Stimulated activated CD8-positive, alpha-beta memory T cell treated with anti-CD3 and anti-CD28 coated beads, Interleukin-7, amount 100 ng/mL, for 48 hours (primary cell): ENCODE measurements around the gene HLA-DOA.
A peak's percentile ranks its signal among the peaks of the same experiment; 100 is the strongest.

Experiments used
- DNase-seq, 2 donors: peaks; one replicate each; pipeline ENCODE4 v3.0.0-alpha.2; 2020; ENCODE audit warnings: low read depth in 1 of 2; ENCODE audit errors: extremely low read depth in 1 of 2

Gene HLA-DOA

DNA sequence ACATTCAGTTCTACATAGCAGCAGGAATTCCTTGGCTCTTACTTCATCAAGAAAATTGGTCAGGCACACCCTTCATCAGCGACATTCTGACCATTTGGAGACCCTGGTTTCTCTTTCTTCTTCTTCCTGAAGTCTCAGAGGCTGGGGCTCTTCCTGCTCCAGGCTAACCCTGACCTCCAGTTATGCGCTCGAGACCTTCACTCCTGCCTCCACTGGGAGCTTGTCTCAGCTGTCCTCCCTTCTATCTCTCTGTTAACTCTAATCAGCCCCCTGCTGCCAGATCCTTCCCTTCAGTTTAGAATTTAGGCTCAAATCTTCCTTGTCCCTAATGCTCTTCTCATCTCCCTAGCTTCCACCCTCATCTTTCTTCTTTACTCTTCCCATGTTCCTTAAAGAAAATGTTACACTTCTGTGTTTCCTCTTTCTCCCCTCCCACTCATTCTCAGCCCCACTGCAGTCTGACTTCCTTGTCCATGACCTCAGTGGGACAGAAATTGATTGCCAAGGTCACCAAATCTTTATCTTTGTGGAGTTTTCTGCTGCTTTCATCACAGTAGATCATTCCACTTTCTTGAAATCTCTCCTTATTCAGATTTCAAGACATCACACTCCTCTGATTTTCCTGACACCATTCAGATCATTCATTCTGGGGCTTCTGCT, 8.4 kb upstream of the HLA-DOA start:
- DNase-seq: no peak

DNA sequence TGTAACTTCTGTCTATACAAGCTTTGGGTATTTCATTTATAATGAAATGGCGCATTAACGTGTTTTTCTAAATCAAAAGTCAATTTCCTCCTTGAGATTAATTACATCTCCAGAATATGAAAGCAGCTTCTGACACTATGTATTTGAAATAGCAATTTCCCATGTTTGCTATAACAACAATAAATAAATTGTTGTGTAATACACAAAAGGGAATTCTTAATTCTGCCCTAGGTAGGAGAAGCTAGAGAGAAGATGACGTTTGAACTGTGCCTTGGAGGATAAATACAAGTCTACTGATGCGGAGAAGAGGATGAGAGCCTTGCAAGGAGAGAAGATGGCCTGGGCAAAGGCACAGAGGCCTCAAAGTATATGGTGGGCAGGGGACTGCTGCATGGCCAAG, 7.6 kb upstream of the HLA-DOA start:
- no peak for DNase-seq

DNA sequence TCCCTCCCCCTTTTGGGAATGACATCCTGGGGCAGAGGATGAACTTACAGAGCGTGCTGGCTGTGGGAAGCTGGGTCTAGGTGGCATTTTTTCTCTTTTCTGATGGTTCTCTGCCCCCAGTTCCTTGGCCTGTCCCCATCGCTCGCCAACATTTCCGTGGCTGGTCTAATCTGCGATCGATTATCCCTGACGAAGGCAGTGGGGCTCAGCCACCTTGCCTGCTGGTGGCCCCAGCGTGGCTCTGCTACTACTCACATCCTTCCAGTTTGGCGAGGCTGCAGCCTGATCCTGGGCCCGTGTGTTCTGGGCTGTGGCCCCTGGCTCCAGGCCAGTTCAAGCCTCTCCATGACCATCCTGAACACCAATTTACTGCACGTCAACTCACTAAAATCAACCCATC, 6.4 kb upstream of the HLA-DOA start:
- no peak for DNase-seq

DNA sequence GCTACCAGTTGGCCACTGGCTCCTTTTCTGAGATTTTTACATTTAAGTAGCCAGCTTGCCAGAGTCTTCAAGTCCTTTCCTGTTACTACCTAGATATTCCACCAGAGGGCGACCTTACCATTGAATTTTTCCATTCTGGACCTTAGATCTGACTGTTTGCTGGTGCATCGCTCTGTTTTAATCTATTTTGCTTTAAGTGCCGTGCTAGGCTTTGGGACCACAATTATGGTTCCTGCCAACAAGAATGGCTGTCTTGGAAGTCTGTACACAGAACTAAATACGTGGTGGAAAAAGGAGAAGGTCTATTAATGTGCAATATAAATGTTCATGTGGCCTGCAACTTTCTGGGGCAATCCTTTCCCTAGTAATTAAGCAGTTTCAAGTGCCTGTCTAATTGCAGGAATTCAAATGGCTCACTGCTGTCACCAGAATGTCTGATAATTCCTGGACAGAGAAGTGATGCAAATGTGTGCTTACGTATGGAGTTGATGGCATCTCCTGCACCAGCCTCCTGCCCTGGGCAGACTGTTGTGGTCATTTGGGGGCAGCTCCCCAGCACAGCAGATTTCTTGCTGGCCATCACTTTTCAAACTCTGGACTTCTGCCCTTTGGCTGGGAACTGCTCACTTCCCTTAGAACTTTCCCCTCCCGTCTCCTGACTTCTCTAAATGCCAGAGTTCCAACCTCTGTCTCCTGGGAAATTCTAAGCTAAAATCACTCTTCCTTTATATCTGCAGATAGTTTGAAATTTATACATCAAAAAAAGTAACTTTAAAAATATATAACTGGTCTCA, 5.6 kb upstream of the HLA-DOA start:
- DNase-seq: no peak

DNA sequence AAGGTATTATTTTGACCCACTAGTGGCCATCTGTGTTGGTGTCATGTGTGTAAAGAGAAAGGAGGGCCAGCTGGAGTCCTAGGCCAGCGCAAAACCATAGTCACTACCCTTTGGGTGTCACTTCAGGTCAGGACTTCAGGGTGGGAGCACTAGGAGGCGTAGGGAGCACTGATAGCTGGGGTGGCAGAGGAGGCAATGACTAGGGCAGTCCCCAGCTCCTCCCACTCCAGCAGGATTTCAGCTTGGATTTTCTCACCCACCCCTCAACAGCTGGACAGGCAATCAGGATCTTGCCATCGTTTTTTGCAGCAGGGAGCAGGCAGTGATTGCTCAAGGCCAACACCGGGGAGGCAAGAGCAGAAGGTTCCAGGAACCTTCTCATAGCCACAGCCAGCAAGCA, 4.2 kb upstream of the HLA-DOA start:
- no peak for DNase-seq

DNA sequence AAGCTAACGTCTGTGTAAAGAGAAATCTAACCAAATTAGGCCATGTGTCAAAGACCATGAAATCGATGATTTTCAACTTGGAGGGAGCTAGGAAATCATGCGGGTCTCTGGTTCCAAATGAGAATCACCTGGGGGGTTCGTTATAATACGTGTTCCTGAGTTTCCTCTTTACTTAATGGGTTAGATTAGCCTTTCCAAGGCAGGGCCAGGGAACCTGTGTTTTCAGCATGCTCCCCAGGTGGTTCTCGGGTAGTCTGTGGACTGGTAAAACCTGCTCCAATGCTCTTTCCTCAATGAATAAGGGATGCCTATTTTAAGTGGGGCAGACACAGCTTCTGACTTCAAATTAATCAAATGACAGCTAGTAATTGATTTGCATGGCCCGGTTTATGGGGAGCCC, 965 bp upstream of the HLA-DOA start:
- no peak for DNase-seq

DNA sequence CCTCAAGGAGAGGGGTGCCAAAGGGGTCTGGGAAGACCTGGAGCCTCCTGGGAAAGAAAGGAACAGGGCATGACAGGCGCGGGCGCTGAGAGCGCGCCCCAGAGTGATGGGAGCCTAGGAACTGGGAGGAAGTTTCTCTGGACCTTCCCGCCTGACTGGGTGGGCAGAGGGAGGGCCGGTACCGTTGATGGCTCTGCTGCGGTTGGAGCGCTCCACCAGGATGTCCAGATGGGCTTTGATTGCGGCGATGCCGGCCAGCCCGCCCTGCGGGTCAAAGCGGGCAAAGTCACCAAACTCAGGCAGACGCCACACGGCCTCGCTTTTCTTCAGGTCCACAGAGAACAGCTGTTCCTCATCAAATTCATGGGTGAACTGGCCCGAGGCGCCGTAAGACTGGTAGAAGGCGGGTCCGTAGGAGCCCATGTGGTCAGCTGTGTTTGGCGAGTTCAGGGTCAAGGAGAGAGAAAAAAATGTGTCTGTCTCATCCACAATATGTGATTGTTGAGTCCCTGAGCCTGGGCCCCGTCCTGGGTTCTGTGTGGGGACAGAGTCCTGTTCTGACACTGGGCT, 1.5 kb downstream of the HLA-DOA start:
- no peak for DNase-seq

DNA sequence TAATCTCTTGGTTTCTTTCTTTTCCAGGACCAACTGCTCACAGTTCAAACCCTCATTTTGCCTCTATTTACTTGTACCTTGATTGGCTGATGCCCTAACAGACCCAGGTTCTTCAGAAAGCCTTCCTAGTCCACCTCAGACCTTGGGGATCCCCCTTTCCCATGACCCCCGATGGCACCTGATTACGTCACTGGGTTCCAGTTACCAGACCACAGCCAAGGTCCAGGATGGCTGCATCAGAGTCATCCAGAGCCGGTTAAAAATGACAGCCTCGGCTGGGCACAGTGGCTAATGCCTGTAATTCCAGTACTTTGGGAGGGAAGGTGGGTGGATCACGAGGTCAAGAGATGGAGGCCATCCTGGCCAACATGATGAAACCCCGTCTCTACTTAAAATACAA, 4.5 kb downstream of the HLA-DOA start:
- no peak for DNase-seq

DNA sequence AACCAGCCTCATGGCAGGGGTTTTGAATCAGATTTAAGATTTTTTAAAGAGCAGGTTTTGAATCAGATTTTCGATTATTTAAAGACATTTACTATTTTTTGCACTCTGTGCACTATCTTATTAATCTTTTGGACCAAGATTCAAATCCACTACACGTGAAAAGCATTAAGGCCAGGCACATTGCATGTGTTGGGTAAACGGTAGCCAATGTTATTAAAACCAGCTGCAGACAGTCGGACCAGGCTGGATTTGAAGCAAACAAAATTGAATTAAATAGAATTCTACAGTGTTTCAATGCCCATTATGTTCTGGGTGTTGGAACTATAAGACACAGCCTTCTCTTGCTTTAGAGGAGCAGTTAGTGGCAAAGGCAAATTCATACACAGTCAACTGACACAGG, 7.7 kb downstream of the HLA-DOA start:
- no peak for DNase-seq

DNA sequence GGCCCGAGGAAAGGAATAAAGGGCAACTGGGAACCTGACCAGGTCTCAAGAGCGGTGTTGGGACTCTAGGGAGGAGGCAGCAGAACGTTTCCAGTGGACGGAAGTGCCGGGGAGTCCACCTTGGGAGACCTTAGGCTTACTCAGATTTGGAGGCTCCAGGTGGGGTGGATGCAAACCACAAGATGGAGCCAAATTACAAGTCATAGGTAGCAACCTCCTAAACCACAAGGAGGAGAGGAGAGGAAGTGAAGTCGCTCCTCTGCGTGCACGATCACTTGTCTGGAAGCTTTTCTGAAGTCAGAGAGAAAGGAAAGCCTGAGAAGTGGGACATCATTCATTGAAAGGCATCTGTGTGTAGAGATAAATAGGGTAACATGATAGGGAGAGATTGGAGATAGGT, 9.3 kb downstream of the HLA-DOA start:
- DNase-seq: no peak

DNA sequence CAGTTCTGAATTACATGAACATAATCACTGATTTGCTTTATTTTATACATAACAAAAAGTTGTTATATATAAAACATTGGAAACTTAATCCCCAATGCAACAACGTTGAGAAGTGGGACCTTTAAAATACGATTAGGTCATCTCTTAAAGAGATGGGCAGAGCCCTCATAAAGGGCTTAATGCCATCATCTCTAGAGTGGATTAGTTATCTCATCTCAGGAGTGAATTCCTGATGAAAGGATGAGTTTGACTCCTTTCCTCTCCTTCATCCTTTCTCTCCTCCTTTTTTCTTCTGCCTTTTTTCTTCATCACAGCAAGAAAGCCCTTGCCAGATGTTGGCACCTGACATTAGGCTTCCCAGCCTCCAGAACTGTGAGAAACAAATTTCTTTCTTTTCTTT, 13.9 kb downstream of the HLA-DOA start:
- no peak for DNase-seq

DNA sequence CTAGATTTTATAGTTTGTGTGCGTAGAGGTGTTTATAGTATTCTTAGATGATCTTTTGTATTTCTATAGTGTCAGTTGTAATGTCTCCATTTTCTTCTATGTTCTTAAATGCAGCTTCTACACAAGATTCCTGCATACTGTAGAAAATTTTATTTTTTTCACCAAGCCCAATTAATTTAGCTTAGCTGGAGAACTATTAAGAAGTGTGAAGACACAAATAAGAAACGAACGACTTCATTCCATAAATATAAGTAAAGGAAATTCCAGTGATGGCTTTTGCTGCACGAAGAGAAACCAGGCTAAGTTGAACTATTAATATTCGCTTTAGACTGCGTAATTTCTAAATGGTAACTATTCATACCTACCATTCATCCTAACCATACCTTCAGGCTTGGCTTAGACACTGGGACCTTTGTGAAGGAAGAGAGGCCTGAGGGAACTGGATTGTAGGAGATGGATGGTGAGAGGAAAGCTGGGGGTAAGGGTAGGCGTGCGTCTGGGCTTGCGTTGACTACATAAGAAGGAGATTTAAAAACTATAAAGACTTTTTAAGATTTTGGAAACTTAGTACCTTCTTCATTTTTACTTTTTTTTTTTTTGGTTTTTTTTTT, 15.9 kb downstream of the HLA-DOA start:
- no peak for DNase-seq

DNA sequence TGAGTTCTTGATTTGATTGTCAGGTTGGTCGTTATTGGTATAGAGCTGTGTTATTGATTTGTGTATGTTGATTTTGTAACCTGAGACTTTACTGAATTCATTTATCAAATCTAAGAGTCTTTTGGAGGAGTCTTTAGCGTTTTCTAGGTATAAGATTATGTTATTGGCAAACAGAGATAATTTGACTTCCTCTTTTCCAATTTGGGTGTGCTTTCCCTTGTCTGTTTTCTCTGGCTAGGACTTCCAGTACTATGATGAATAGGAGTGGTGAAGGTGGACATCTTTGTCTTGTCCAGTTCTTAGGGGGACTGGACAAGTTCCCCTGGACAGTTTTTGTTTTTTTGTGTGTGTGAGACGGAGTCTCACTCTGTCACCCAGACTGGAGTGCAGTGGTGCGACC, 17.4 kb downstream of the HLA-DOA start:
- DNase-seq: no peak

DNA sequence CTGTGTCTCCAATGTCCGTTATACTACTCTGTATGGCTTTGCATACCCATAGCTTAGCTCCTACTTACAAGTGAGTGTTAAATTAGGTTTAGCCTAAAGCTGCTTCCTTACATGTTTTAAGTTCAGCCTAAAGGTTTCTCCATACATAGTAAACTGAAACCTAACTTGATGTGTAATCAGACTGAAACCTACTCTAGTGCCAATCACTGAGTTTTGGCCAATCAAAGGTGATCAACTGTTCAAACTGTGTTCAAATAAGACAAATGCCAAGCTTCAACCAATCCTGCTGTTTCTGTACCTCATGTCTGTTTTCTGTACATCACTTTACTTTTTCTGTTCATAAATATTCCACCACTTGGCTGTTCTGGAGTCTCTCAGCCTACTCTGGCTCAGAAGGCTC, 20.0 kb downstream of the HLA-DOA start:
- no peak for DNase-seq

DNA sequence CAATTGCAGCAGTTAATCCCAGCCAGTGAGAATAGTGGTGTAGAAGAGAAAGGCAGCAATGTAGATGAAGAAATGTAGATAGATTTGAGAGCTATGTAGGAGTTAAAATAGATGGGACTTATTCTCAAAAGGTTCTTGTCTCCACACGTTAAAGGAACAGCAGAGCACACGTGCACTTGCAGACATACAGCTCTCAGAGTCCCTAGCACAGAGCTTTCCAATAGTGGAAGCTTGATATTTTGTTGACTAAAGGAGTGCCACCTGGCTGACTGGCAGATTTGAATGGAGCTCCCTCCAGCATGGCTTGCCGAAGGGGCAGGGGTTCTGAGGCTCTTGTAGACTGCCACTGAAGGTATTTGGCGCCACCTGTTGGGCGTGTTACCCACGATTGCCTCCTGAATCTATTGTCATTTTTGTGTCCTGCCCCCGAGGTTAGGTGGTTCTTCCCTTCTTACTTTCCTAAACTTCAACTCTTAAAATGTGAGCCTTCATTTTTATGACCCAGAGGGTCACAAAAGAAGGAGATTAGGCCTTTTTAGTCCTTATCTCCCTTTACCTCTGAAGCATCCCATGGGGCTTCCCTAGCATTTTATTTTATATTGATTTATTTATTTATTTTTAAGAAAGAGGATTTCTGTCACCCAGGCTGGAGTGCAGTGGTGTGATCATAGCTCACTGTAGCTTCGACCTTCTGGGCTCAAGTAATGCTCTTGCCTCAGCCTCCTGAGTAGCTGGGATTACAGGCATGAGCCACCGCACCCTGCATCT, 24.6 kb downstream of the HLA-DOA start:
- DNase-seq: peak; percentile 55 to 81

DNA sequence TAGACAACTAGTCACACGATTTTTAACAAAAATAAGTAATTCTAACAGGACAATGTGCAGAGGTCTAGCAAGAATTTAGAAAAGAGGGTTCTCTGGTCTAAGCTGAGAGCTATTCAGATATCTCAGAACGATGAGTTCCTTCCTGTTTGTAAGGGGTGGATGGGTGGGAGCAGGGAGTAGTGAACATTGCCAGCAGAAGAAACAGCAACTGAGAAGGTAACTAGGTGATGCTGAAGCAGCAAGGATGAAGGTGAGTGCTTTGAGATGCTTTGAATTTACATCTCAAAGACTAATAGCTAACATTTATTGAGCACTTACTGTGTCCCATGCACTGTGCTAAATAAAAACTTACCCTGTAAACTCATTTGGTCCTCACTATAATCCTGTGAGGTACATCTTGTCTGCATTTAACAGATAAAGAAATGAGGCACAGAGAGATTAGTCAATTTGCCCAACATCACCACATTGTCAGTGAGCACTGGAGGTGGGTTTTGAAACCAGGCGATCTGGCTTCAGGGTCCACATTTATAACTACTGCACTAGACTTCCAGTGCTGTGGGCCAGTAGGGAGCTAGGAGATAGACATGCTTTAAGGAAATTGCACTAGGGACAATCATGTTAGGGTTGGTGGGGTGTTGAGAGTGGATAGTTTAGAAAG, 25.3 kb downstream of the HLA-DOA start:
- no peak for DNase-seq

DNA sequence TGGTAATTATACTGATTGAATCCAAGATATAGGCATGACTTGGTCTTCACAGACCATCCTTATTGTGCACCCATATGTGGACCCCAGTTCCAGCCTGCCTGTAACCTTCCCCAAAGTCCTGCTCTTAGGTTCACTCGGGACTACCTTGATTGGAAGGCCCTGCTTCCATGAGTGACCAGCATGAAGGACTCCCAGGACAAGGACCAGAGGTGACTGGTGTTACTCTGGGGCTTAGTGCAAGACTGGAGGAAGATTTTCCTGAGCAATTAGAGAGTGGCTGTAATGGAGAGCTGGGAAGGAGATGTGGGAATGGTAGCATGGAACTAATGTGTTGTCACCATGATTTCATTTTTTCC, 25.9 kb downstream of the HLA-DOA start:
- DNase-seq: no peak

DNA sequence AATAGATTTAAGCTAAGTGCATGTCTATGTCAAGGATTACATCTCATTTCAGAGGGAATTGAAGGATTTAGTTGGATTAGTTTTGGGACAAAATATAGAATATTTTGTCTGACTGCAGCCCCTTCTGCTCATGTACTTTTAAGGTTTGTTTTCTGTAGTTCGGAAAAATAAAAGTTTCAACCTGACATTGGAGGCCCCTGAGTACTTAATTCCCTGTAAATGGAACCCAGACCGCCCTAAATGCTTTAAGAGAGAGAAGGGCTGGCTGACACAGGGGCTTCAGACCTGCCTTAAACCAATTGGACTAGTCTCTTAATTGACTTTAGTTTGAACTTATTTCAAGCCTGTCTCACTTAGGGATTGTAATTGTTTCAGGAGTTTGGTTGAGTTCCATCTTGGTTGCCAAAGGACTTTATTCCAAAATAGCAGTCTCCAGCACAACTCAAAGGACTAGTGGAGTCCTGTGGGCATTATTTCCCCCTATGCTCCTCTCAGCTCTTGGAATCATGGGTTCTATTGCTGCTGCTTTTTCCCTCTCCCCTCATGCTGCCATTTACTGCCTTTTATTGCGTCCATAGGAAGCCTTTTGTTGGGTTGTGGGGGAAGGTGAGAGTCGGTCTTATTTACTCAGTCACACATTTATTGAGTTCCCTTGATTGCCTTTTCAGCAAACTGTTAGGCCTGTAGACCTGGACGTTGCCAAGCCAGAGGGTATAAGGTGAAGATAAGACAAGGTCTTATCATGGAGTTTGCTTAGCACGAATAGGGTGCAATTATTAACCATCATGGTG, 26.5 kb downstream of the HLA-DOA start:
- no peak for DNase-seq

DNA sequence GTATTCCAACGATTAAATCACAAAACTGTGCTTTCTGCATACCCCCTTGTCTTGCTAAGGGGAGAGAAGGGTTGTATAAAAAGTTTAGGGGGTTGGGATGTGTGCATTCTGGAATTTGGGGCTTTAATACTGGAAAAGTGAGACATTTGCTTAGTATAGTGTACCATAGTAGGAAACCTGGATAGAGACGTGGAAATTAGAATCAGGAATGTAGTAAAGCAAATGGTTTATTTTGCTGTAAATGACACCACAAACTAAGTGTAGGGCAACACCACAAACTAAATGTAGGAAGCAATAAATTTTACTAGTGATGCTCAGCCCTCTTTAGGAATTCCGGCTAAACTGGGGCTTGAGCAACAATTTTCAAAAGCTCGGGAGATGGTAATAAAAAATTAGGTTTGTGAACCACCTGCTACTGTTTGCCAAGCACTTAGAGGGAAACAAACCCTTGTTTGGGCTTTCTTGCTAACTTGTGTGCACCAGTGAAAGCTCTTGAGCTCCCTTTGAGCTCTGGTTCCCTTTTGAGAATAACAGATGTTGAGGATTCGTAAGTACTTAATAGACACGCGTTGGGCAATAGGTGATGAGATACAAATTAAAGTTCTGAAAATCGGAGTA, 27.2 kb downstream of the HLA-DOA start:
- no peak for DNase-seq
